ENCODE results near the gene SPATA9. TPM values are rescaled to one million over a fixed set of nuclear protein-coding genes. Genes with fewer than 3 reads are reported as not detected.
A peak's percentile ranks its signal among the peaks of the same experiment; 100 is the strongest.

The SPATA9 gene
- total RNA-seq, 1 experiment from 2014 or later, result not detected

DNA sequence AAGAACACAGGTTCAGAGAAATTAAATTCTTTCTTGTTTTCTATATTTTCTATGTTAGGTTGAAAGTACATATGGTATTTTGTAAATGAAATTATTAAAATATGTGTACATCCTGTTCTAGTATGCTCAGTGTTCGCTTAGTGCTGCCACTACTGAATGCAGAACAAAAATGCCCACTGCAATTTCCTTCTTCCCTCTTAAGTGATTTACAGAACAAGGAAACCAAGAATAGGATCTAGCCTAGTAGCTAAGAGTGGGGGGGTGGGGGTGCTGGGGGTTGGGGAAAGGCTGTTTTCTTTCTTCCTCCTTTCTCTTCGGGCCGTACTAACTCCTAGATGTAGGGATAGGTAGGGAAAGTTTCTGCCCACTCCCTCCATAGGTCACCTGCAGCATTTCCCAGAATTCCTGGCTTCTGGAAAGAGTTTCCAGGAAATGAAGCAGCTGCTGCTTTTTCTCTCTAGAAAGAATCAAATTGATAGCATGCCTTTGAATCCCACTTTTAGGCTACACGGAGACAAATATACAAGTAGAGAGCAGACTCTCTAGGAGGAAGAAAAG, 15.7 kb downstream of the SPATA9 start:
- ATAC-seq (no peak), DNase-seq (ENCODE audit: low read depth, low spot score) (no peak)
- H3K27me3 ChIP-seq (ENCODE audit: insufficient read depth, low read length), result no peaks in the 10 kb centered on the region
- no peaks in the 10 kb centered on the region for H3K79me2 ChIP-seq (ENCODE audit: insufficient read depth, low read length)
- no peaks in the 10 kb centered on the region for H3K36me3 ChIP-seq (ENCODE audit: control insufficient read depth in 1 of 2, insufficient read depth in 2 of 2, low read length in 2 of 2)
- TF ChIP-seq TCF7L2 (IDR thresholded peaks at IDR 0.05; ENCODE audit: borderline replicate concordance, extremely low read depth, insufficient read depth, insufficient read length), result no peak
- no peak for TF ChIP-seq CEBPB (IDR thresholded peaks at IDR 0.05; ENCODE audit: low read depth)
- TF ChIP-seq, protein P1, sequence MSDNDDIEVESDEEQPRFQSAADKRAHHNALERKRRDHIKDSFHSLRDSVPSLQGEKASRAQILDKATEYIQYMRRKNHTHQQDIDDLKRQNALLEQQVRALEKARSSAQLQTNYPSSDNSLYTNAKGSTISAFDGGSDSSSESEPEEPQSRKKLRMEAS (IDR thresholded peaks at IDR 0.05), result no peak
- TF ChIP-seq RAD21 (IDR thresholded peaks at IDR 0.05; ENCODE audit: low read depth), result no peak
- no peak for TF ChIP-seq ELF1 (IDR thresholded peaks at IDR 0.05; ENCODE audit: borderline replicate concordance, low read depth)
- TF ChIP-seq, protein P2, sequence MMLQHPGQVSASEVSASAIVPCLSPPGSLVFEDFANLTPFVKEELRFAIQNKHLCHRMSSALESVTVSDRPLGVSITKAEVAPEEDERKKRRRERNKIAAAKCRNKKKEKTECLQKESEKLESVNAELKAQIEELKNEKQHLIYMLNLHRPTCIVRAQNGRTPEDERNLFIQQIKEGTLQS (IDR thresholded peaks at IDR 0.05), result no peak
- TF ChIP-seq SIN3A (IDR thresholded peaks at IDR 0.05; ENCODE audit: low read depth), result no peak
- TF ChIP-seq POLR2A (IDR thresholded peaks at IDR 0.05; ENCODE audit: borderline replicate concordance, extremely low read depth, insufficient read depth, insufficient read length), result no peak
- no peak for TF ChIP-seq EZH2 (IDR thresholded peaks at IDR 0.05)
- TF ChIP-seq EZH2phosphoT487 (IDR thresholded peaks at IDR 0.05; ENCODE audit: borderline replicate concordance), result no peak
- TF ChIP-seq, protein P3, sequence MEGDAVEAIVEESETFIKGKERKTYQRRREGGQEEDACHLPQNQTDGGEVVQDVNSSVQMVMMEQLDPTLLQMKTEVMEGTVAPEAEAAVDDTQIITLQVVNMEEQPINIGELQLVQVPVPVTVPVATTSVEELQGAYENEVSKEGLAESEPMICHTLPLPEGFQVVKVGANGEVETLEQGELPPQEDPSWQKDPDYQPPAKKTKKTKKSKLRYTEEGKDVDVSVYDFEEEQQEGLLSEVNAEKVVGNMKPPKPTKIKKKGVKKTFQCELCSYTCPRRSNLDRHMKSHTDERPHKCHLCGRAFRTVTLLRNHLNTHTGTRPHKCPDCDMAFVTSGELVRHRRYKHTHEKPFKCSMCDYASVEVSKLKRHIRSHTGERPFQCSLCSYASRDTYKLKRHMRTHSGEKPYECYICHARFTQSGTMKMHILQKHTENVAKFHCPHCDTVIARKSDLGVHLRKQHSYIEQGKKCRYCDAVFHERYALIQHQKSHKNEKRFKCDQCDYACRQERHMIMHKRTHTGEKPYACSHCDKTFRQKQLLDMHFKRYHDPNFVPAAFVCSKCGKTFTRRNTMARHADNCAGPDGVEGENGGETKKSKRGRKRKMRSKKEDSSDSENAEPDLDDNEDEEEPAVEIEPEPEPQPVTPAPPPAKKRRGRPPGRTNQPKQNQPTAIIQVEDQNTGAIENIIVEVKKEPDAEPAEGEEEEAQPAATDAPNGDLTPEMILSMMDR (IDR thresholded peaks at IDR 0.05 in 2 of 3, conservative IDR thresholded peaks at IDR 0.05 in 1 of 3; ENCODE audit: borderline replicate concordance in 1 of 3, insufficient read depth in 1 of 3, low read depth in 2 of 3, low read length in 2 of 3), result no peak
- TF ChIP-seq FOSL1 (IDR thresholded peaks at IDR 0.05; ENCODE audit: low read depth), result no peak
- no peak for TF ChIP-seq ZNF274 (IDR thresholded peaks at IDR 0.05; ENCODE audit: low read depth, low read length)
- TF ChIP-seq SRF (IDR thresholded peaks at IDR 0.05; ENCODE audit: low read depth), result no peak
- TF ChIP-seq POLR2AphosphoS5 (IDR thresholded peaks at IDR 0.05; ENCODE audit: low read depth, low read length), result no peak
- TF ChIP-seq, protein P4, sequence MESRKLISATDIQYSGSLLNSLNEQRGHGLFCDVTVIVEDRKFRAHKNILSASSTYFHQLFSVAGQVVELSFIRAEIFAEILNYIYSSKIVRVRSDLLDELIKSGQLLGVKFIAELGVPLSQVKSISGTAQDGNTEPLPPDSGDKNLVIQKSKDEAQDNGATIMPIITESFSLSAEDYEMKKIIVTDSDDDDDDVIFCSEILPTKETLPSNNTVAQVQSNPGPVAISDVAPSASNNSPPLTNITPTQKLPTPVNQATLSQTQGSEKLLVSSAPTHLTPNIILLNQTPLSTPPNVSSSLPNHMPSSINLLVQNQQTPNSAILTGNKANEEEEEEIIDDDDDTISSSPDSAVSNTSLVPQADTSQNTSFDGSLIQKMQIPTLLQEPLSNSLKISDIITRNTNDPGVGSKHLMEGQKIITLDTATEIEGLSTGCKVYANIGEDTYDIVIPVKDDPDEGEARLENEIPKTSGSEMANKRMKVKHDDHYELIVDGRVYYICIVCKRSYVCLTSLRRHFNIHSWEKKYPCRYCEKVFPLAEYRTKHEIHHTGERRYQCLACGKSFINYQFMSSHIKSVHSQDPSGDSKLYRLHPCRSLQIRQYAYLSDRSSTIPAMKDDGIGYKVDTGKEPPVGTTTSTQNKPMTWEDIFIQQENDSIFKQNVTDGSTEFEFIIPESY (IDR thresholded peaks at IDR 0.05; ENCODE audit: extremely low read depth, insufficient replicate concordance, low read length), result no peak
- ChIA-PET RAD21 (ENCODE audit: low non-redundant PET in 1 of 2, low total read pairs in 2 of 2, uncharacterized antibody in 2 of 2, unreplicated experiment in 2 of 2) (no interaction called here), POLR2A (interaction anchor here (0.7 kb wide), 1 partner anchor 21 kb away, joined by 3 read pairs; the partner anchor contains the start of gene RFESD), CTCF (interaction anchor here (1.0 to 1.5 kb wide), 2 partner anchors 31 to 114 kb away, joined by 3 to 8 read pairs; no protein-coding TSS in a partner anchor)
- H3K4me1 ChIP-seq (ENCODE audit: control insufficient read depth in 1 of 2, insufficient read depth in 2 of 2, low read length in 2 of 2), result peaks cover 0 to 9% of the 10 kb centered on the region in 2 experiments; a peak in 3 of 4 replicates
- no peak overlapping the region for H3K27ac ChIP-seq (ENCODE audit: low read depth, low read length)
- BruUV-seq (replicated peaks), result no TSS peak
- H3K4me2 ChIP-seq (ENCODE audit: low read length), result no peak overlapping the region
- intact Hi-C loops (cut with micrococcal nuclease), result no loop called here
- H3K4me3 ChIP-seq (replicated peaks in 1 of 2; ENCODE audit: low read depth in 1 of 2, low read length in 2 of 2), result no peak overlapping the region
- H4K20me1 ChIP-seq (ENCODE audit: insufficient read depth), result no peaks in the 10 kb centered on the region
- H3K9me3 ChIP-seq (ENCODE audit: control insufficient read depth in 1 of 2, insufficient read depth in 1 of 2, low read depth in 1 of 2, low read length in 2 of 2), result no peaks in the 10 kb centered on the region
- H3K9ac ChIP-seq (ENCODE audit: low read length), result no peak overlapping the region
- no peaks in the 10 kb centered on the region for H3K9me2 ChIP-seq (ENCODE audit: insufficient read depth)
- peak overlapping the region; percentile 94 for H2AFZ ChIP-seq (ENCODE audit: low read depth, low read length, poor library complexity, severe bottlenecking)

Data from HCT116 (cell line).